Measurements from ENCODE around the gene NFAT5.
A peak's percentile ranks its signal among the peaks of the same experiment; 100 is the strongest.
"Not testable (repeated sequence)": the region's sequence is repeated elsewhere in the genome, so short reads cannot be mapped to it uniquely, and the experiment has no call there.

Gene NFAT5

GRCh38 chr16:69565671-69566239 lies at the start of gene NFAT5:
Gene NFAT5 (plus strand): TSS chr16:69565966. CDS start chr16:69566302, 336 bp downstream.
- peak; percentile 87 for DNase-seq

- not testable (repeated sequence) for DNase-seq
Observed at GRCh38 chr16:69517914-69518313, 47.9 kb upstream of the NFAT5 start.

GRCh38 chr16:69520413-69520799 lies 45.4 kb upstream of the NFAT5 start:
- no peak for DNase-seq

GRCh38 chr16:69520800-69521602 lies 44.8 kb upstream of the NFAT5 start:
- peak; percentile 22 for DNase-seq

- no peak for DNase-seq
Observed at GRCh38 chr16:69522041-69522578, 43.7 kb upstream of the NFAT5 start.

- no peak for DNase-seq
Observed at GRCh38 chr16:69522732-69523404, 42.9 kb upstream of the NFAT5 start.

- no peak for DNase-seq
Observed at GRCh38 chr16:69523566-69524305, 42.0 kb upstream of the NFAT5 start.

- DNase-seq = no peak
Observed at GRCh38 chr16:69526831-69527655, 38.7 kb upstream of the NFAT5 start.

- DNase-seq = no peak
Observed at GRCh38 chr16:69531988-69532387, 33.8 kb upstream of the NFAT5 start.

- no peak for DNase-seq
Observed at GRCh38 chr16:69532641-69533455, 32.9 kb upstream of the NFAT5 start.

- no peak for DNase-seq
Observed at GRCh38 chr16:69534720-69535119, 31.0 kb upstream of the NFAT5 start.

- DNase-seq = no peak
Observed at GRCh38 chr16:69535123-69536050, 30.4 kb upstream of the NFAT5 start.

GRCh38 chr16:69537706-69538080 lies 28.1 kb upstream of the NFAT5 start:
- no peak for DNase-seq

- no peak for DNase-seq
Observed at GRCh38 chr16:69538808-69539207, 27.0 kb upstream of the NFAT5 start.

GRCh38 chr16:69542974-69543373 lies 22.8 kb upstream of the NFAT5 start:
- DNase-seq = no peak

GRCh38 chr16:69544088-69544487 lies 21.7 kb upstream of the NFAT5 start:
- DNase-seq = no peak

- not testable (repeated sequence) for DNase-seq
Observed at GRCh38 chr16:69546663-69547062, 19.1 kb upstream of the NFAT5 start.

GRCh38 chr16:69553332-69553731 lies 12.4 kb upstream of the NFAT5 start:
- DNase-seq = no peak

GRCh38 chr16:69554495-69554894 lies 11.3 kb upstream of the NFAT5 start:
- no peak for DNase-seq

GRCh38 chr16:69555437-69555836 lies 10.3 kb upstream of the NFAT5 start:
- DNase-seq = no peak
